Measurements from ENCODE around the gene MRPL21.

Gene MRPL21

GRCh38 chr11:68845351-68846002 lies 58.2 kb downstream of the MRPL21 start:
- in situ Hi-C loops (cut with HindIII; ENCODE audit: low pct_unique_long_range_greater_than_20kb, low sequenced_read_pairs), result no loop called here
- TF ChIP-seq JUND (IDR thresholded peaks at IDR 0.05; ENCODE audit: low read depth), result no peak

GRCh38 chr11:68844801-68845200 lies 58.8 kb downstream of the MRPL21 start:
- no peak for DNase-seq (ENCODE audit: low read depth in 1 of 2, low spot score in 1 of 2)
- in situ Hi-C loops (cut with HindIII; ENCODE audit: low pct_unique_long_range_greater_than_20kb, low sequenced_read_pairs), result no loop called here
- no peak for TF ChIP-seq JUND (IDR thresholded peaks at IDR 0.05; ENCODE audit: low read depth)

More at GRCh38 chr11:68845351-68846002, 58.2 kb downstream of the MRPL21 start:
- DNase-seq (ENCODE audit: low read depth in 1 of 2, low spot score in 1 of 2), result no peak

GRCh38 chr11:68844376-68844775 lies 59.3 kb downstream of the MRPL21 start:
- DNase-seq (ENCODE audit: low read depth in 1 of 2, low spot score in 1 of 2), result no peak
- in situ Hi-C loops (cut with HindIII; ENCODE audit: low pct_unique_long_range_greater_than_20kb, low sequenced_read_pairs), result no loop called here
- TF ChIP-seq JUND (IDR thresholded peaks at IDR 0.05; ENCODE audit: low read depth), result no peak

GRCh38 chr11:68843703-68844312 lies 59.8 kb downstream of the MRPL21 start:
- in situ Hi-C loops (cut with HindIII; ENCODE audit: low pct_unique_long_range_greater_than_20kb, low sequenced_read_pairs), result no loop called here
- peak; percentile 97 to 98 for DNase-seq (ENCODE audit: low read depth in 1 of 2, low spot score in 1 of 2)
- no peak for TF ChIP-seq JUND (IDR thresholded peaks at IDR 0.05; ENCODE audit: low read depth)

GRCh38 chr11:68843052-68843561 lies 60.5 kb downstream of the MRPL21 start:
- peak in 1 of 2 experiments; percentile 48 for DNase-seq (ENCODE audit: low read depth in 1 of 2, low spot score in 1 of 2)
- no peak for TF ChIP-seq JUND (IDR thresholded peaks at IDR 0.05; ENCODE audit: low read depth)
- in situ Hi-C loops (cut with HindIII; ENCODE audit: low pct_unique_long_range_greater_than_20kb, low sequenced_read_pairs), result no loop called here

GRCh38 chr11:68842427-68843051 lies 61.1 kb downstream of the MRPL21 start:
- no peak for TF ChIP-seq JUND (IDR thresholded peaks at IDR 0.05; ENCODE audit: low read depth)
- no peak for DNase-seq (ENCODE audit: low read depth in 1 of 2, low spot score in 1 of 2)
- in situ Hi-C loops (cut with HindIII; ENCODE audit: low pct_unique_long_range_greater_than_20kb, low sequenced_read_pairs), result no loop called here

GRCh38 chr11:68841718-68842426 lies 61.8 kb downstream of the MRPL21 start, which contains the start of gene CPT1A:
Gene CPT1A (minus strand): TSS chr11:68841916. CDS start chr11:68815474, 26,442 bp downstream.
- DNase-seq (ENCODE audit: low read depth in 1 of 2, low spot score in 1 of 2), result peak; percentile 88 to 97
- TF ChIP-seq JUND (IDR thresholded peaks at IDR 0.05; ENCODE audit: low read depth), result no peak
- in situ Hi-C loops (cut with HindIII; ENCODE audit: low pct_unique_long_range_greater_than_20kb, low sequenced_read_pairs), result no loop called here
